HG03103 (cell line): ENCODE measurements around the gene INPP5A.

ENCODE experiments used
- ATAC-seq: cut with Tn5 transposase; IDR thresholded peaks from one replicate; pipeline ENCODE4 v1.9.1; 2021; ENCODE audit warnings: low read depth; ENCODE audit not compliant: unreplicated experiment

INPP5A gene

DNA sequence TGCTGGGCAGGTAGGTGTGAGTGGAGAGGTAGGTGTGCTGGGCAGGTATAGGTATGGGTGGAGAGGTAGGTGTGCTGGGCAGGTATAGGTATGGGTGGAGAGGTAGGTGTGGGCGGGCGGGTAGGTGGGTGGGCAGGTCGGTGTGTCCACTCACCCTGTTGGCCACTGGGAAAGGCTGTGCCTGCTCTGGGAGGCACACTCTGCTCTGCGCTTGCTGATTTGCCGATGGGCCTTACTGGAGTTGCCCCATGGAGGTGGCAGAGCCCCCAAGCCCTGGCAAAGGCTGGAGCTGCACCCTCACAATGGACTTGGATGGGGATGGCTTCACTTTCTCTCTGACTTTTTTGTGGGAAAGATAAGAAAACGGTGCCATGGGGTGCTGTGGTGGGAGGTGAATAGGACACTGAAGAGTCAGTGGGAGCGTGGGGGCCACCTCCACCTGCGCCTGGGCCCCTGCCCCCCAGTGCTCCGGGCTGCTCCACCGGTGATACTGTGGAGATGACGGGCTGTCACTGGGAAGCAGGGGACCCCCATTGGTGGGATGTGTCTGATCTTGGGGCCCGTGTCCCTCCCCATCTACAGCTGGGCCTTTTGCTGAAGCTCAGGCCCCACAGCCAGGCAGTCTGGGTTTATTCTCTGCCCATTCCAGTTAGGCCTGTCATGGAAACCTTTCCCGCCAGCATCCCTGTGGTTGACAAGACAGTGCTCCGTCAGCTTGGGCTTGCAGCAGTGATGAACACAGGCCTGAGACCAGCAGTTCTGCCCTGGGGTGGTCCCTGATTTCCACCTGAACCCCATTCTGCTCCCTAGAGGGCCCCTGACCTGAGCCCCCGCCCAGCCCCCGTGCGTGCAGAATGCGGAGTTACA, 173.4 kb downstream of the INPP5A start:
- no peak for ATAC-seq

DNA sequence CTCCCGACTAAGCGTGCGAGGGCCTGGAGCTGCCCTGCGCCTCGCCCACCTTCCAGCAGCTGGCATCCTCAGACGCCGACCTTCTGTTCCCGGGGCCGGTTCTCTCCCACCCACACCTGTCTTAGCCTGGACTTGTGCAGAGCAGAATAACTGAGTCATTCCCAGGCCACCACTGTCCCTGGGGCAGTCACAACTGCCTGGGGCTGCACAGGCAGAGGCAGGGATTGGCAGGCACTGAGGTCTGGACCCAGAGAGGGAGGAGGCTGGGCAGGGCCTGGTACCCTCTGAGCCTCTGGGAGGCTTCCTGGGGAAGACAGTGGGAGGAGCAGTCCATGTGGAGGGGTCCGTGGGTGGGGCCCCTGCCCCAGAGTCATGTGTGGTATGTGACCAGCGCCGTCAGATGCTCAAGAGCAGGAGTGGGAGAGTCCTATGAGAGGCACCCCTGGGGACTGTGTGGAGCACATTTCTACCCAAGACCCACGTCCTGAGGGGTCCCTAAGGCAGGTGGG, 174.1 kb downstream of the INPP5A start:
- ATAC-seq: no peak

DNA sequence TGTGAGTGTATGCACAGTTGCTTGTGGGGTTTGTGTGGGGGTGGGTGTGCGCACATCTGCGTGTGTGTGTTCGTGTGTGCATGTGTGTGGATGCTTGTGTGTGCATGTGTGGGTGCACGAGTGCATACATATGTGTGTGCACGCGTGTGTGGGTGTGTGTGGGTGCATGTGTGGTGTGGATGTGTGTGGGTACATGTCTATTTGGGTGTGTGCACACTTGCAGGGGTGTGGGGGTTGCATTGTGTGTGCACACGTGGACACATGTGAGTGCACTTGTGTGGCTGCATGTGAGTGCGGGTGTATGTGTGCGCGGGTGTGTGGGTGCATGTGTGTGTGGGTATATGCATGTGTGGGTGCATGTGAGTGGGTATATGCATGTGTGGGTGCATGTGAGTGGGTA, 174.7 kb downstream of the INPP5A start:
- no peak for ATAC-seq

DNA sequence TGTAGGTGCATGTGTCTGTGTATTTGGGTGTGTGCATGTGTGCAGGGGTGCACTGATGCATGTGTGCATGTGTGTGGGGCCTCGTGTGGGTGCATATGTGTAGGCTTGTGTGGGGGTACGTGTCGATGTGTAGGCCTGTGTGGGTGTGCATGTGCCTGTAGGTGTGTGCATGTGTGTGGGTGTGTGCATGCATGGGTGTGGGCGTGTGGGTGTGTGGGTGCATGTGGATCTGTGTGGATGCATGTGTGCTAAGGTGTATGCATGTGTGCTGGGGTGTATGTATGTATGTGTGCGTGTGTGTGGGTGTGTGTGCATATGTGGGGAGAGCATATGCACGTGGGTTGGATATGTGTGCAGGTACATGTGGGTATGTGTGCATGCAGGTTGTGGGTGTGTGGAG, 175.2 kb downstream of the INPP5A start:
- ATAC-seq: no peak

DNA sequence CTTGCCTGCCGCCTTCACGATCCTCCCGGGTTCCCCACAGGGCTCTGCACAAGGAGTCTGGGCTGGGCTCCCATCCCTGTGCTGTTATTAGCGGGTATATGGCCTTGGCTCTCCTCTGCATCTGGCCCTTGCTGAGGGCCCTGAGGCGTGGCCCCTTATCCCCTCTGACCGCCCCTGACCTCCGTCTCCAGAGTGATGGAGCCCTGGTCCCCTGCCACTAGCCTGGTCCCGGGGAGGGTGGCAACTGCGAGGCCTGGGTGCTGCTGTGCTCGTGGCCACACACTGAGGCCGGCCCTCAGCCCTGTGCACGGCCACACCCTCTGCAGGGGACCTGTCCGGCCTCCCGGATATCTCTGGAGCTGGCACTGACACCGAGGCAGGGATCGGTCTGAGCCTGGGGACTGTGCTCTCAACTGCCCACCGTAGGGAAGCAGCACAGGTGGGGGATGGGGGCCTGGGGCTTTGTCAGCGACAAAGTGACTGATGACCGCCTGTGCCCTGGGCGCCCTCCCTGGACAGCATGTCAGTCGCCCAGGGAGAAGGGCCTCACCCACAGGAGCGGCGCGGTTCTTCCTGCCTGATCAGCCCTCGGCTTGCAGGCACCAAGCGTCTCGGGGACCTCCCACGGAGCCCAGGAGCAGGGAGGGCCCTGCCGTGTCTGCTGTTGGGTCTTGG, 176.0 kb downstream of the INPP5A start:
- no peak for ATAC-seq

DNA sequence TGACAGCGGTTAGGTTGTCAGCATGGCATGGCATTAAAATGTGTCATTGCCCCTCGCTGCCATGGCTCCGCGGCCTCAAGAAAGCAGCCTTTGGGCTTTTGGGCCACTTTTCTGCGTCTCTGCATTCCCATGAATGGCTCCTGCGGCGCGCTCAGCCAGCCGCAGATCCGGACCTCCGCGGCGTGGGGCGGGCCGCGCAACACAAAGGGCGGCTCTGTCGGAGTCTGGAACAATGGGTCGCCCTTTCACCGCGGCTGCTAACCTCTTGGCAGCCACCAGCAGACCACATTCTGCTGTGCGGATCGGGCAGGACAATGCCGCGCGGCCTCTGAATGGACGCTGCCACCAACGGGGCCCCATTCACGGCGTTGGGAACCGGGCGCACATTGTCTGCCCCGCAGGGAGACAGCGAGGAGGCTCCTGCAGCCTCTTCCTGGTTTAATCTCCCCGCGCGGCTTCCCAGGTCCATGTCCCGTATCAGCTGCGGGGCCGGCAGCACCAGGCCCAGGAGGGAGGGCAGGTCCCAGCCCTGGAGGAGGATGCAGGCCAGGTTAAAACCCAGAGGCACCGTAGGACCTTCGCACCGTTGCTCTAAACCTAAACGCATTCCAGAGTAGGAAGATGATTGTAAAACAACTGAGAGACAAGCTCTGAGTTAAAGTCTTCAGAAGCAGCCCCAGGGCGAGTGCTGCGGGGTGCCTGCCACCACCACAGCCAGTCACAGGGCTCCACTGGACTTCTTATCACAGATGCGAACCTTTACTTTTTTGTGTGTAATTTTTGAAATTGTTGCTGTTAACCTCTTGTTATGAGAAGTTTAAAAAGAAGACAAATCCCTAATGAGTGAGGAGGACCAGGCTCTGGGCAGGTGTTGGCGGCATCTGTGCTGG, 176.8 kb downstream of the INPP5A start:
- ATAC-seq: no peak

DNA sequence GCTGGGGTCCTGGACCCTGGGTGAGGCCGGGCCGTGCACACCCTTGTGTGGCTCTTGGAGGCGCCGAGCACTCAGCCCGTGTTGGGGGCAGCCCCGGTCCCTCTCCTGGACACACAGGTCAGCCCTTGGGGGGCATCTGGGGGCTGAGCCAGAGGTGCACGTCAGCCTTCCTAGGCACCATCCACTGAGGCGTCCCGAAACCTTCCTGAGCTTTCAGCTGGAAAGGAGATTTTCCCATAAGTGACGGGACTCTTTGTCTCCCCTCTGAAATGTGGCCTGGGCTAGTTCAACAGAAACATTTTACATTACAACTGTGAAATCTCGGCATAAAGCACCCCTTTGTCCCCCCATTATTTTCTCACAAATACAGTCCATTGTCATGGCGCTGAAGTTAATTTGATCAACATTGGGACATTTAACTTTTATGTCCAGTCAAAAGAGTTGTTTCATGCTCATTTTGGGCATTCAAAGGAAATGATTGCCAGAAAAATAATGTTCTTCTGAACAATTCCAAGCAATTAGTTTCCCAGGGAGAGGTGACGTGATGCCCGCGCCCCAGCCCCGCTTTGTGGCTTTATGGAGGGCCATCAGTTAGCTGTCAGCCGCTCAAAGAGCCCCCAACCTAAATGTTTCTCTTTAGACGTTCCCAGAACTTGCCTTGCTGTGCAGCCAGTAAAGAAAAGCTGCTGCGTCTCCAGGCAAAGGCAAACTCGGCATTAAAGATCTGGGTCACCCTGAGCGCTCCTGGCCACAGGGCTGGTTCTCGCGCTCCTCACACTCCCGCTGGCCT, 177.6 kb downstream of the INPP5A start:
- ATAC-seq: no peak

DNA sequence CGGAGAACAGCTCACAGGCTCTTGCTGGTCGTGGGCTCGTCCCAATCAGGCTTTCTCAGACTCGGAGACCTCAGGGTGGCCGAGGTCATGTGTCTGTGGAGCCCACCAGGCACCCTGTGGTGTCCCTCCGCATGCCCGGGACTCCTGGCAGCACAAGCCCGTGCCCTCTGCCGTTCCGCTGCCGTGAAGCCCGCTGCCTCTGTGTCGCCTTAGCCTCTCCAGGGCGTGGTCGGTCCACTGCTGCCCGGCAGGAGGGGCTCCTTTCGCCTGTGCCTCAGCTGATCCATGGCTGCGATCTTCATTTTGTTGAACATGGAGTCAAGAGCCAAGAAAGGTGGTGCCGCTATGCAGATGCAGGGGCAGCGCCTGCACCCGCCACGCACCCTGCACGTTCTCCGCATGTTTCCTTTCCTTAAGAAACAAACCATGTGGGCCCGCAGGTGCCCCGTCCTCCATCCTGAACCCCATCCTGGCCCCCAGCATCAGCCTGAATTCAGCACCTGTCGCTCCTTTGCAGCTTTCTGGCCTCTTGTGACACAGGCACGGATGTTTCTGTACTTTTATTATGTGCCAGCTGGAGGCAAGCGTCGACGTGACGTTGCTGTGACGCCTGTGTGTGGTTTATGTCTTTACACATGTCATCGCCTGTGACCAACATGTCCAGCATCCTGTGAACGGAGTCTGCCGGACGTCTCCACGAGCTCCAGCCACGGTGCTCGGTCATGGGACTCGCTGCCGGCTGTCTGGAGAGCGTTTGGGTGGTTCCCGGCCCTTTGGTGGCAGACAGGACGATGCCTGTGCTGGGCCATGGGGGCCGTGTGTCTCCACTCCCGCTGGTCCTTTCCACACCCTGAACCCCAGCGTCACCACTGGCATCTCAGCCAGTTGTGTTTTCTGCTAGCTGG, 178.4 kb downstream of the INPP5A start:
- ATAC-seq: no peak

DNA sequence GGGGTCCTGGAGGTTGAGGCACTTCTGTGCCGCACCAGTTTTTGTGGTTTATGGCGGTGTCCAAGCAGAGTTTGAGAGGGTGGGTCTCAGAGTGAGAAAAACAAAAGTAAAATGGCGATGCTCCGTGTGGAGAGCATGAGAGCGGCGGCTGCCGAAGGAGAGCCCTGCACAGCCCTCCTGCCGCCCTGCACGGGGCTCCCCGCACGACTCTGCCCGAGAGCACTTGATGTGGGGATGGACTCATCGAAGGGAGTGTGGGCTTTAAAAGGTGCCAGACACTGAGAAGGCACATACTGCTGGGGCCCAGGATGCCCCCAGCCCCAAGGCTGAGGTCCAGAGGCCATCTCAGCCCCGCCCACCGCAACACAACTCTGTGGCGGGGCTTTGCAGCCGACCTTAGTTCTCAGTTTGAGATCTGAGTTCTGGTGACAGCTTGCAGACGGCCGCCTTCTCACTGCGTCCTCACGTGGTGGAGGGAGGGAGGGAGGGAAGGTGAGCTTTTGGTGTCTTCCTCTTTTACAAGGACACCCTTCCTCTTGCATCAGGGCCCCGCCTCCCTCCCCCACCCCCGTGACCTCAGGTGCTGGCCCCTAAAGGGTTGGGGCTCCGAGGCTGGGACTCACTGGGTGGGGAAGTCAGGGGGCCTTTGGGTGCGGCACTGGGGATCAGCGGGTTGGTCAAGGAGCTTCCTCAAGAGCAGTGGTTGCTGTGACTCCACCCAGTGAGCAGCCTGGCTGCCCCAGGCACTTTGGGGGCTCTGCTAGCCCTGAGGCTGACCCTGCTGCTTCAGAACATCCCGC, 179.3 kb downstream of the INPP5A start:
- ATAC-seq: no peak

DNA sequence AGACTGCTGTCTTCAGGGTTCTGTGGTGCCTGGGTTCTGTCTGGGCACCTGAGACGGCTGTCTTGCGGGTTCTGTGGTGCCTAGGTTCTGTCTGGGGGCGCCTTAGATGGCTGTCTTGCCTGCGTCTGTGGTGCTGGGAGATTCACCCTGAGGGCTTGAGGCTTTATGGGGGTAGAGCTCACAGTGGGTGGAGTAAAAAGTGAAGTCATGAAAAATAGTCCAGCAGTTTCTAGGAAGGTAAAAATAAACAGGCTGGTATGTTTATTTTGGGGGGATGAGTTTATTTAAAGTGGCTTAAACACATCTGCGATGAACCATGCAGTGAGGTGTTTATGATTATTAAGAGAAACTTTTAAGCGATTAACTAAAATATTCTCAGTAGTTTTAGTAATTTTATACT, 184.1 kb downstream of the INPP5A start:
- no peak for ATAC-seq

DNA sequence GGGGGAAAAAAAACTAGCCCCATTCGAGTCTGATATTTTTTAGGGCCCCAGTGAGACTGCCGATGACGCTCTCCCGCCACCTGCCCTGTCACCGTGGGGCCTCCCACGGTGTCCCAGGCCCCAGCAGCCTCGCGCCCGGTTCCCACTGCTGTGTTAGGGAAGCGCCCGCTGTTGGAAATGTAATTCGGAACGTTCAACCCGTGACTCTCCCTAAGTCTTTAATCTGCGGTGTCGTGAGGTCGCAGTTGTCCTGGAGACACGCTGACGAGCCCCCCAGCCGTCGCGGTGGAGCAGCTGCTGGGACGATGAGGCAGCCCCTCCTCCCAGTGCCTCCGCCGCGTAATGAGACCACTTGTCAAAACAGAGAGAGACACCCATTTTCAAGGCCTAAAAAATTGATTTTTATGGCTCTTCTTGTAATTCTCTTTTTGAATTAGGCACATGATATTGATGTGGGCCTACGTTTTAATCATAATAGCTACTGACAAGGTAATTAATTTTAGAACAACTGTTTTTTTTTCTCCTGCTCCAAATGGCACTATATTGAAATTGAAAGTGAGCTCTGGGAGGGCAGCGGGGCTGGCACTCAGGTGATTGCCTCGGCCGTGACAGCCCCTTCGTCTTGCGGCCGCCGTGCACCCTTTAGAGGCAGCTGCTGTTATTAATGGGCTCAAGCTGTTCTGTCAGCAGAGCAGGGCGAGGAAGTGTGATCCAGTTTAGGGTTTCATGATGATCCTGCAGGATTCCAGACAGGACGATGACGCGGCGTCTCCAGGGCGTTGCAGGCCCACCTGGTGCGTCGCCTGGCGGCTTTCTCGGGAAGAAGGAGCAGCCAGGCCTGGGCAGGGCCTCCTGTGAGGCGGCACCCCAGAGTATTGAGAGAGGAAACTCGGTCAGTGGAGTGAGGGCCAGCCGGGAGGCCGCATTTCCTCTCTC, 185.1 kb downstream of the INPP5A start:
- ATAC-seq: no peak

DNA sequence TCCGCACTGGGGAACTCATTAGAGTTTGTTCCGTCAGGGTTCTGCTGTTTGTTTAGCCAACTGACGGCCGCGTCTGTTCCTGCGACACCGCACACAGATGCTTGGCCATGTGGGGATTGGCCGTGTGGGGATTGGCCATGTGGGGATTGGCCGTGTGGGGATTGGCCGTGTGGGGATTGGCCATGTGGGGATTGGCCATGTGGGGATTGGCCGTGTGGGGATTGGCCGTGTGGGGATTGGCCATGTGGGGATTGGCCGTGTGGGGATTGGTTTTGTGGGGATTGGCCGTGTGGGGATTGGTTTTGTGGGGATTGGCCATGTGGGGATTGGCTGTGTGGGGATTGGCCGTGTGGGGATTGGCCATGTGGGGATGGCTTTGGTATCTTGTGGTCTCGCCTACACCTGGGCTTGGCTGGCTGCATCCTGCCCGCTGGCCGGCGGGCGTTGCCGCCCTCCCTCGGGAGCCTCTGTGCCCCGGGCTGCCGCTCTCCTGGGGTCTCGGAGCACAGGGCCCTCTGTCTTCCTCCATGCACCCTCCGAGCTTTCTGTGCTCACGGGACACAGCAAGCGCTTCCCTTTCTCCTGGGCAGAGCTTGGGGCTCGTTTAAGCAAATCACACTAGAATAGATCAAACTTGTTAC, 185.9 kb downstream of the INPP5A start:
- ATAC-seq: no peak

DNA sequence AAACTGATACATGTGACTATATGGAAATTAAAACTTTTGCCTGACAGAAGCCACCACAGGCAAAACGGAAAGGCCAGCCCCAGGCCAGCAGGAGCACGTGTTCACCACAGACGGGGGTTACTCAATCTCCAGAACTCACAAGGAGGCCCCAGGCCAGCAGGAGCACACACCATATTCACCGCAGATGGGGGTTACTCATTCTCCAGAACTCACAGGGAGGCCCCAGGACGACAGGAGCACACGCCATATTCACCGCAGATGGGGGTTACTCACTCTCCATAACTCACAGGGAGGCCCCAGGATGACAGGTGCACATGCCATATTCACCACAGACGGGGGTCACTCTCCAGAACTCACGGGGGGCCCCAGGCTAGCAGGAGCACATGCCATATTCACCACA, 186.9 kb downstream of the INPP5A start:
- no peak for ATAC-seq

DNA sequence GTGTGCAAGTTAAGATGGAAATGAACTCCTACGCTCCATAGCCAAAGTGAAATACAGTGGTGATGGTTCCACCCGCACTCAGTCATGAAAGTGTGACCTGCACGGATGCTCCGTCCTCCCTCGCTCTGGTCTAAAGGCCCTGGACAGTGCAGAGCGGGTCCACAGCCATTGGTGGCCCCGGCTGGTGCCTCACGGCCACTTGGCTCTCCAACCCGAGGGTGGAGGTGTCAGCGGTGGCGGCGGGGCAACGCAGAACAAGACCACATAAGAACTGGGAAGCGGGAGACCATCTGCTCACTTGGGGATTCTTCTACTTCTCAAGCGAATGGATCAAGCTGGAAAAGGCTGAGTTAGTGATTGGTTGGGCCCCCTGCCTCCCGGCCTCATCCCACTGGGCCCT, 187.6 kb downstream of the INPP5A start:
- ATAC-seq: no peak

DNA sequence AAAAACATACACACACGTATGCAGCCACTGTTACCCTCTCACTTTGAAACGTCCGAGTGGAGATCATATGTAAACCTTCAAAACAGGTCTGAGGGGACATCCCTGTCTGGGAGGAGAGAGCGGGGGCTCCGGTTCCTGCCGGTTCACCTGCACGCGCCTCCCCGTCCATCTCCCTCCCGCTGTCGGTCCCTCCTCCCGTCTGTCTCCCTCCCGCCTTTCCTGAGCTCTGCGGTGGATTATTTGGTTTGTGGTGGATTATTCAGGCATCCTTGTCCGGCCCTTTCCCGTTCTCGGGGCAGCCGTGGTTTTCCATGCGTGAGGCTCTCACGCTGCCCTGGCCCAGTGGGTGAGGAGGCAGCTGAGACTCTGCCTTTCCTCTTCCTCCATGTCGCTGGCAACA, 188.6 kb downstream of the INPP5A start:
- ATAC-seq: no peak

DNA sequence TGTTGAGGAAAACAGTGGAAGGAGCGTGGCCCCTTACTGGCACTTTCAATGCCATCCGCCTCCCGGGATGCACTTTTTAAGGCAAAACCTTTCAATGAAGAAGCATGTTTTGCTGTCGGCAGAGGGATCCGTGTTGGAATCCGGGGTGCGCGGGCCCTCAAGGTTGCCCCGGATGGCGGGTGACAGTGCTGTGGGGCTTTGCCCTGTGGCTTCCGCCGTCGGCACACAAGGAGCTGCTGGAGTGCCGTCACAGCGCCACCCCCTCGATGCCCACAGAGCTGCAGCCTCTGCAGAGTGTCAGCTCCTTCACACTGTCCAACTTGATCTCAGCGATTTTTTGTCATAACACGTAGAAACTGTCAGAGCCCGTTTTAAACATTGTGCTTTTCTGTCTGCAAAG, 189.4 kb downstream of the INPP5A start:
- ATAC-seq: no peak

DNA sequence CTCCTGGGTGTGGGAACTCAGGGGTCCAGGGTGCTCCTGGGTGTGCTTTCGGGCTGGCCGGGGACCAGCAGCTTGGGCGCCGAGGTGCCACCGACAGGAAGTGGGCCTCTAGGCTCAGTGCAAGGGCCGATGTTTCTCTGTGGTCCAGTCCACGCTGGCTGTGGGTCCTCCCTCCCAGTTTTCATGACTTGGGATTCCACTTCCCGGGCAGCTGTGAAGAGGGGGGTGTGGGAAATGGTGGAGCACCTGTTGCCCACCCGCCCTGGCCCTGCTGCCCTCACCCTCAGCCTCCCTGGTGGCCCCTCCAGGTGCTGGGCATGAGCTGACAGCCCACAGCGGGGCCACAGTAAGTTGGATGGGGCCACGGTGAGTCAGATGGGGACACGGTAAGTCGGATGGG, 189.8 kb downstream of the INPP5A start:
- no peak for ATAC-seq
